Measurements from ENCODE around the gene CCHCR1.

DNA sequence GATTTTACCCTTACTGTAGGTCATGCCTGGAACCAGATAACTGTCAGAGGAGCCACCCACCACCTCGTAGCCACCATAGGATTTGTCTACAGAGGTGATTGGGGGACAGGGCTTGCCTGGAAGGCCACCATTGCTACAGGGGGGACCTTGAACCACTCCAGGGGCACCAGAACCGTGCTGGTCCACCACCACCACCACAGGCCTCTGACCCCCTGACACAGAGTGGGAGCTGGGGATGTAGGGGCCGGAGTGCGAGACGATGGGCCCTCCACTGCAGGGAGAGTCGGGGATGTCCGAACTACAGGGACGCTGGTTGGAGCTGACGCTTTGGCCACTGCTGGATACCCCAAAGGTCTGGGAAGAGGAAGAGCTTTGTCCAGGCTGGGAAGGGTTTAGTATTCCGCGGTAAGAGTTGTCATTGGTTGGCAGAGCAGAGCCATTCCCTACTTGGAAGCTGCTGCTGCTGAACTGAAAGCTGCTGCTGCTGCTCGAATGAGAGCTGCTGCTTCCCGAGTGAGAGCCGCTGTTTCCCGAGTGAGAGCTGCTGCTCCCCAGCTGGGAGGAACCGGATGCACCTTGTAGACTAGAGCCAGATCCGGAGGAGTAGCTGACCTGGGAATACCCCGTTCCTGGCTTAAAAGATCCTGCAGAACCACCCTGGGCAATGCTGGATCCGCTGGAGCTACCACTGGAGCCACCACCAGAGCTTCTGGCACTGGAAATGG is 40.8 kb downstream of the CCHCR1 start:
- TF ChIP-seq CTCF (IDR thresholded peaks at IDR 0.05) (no peak), EZH2 (IDR thresholded peaks at IDR 0.05) (no peak), EZH2phosphoT487 (IDR thresholded peaks at IDR 0.05) (no peak)

All from neural progenitor cell (in vitro differentiated cells).